AG04450 (cell line): Measurements from ENCODE around the gene ZNF846. TPM values are rescaled to one million over a fixed set of nuclear protein-coding genes. Genes with fewer than 3 reads are reported as not detected.

Experiments used
- CTCF ChIA-PET: fragments of 300-600, 350-600 bp; formaldehyde crosslinking; extraction: SDS; loops from one replicate; lab custom pipeline; 2022; ENCODE audit warnings: antibody characterized with exemption, inconsistent platforms; lab: Charles Lee
- POLR2A ChIA-PET: fragments of 350-600 bp; formaldehyde crosslinking; extraction: SDS; loops from one replicate; lab custom pipeline; 2021; ENCODE audit warnings: antibody characterized with exemption, inconsistent platforms; lab: Yijun Ruan, JAX
- DNase-seq: peaks from one replicate; pipeline ENCODE4 v3.0.0-alpha.2; 2011; ENCODE audit warnings: low read depth, low spot score
- H3K27ac ChIP-seq: one replicate; pipeline ENCODE4 v1.5.1; 2012; ENCODE audit warnings: low read depth, low read length, control low read depth
- H3K27me3 ChIP-seq: one replicate; pipeline ENCODE4 v1.6.0; 2012; ENCODE audit warnings: low read length; ENCODE audit not compliant: control insufficient read depth, insufficient read depth
- H3K4me3 ChIP-seq: 2 replicates; pipeline ENCODE4 v1.5.1; 2011; ENCODE audit warnings: mild to moderate bottlenecking, low read depth, low read length, control low read depth
- H3K9me3 ChIP-seq: 2 replicates; pipeline ENCODE4 v1.5.1; 2012; ENCODE audit warnings: low read length; ENCODE audit not compliant: control insufficient read depth, insufficient read depth
- CTCF ChIP-seq: IDR thresholded peaks from 2 replicates; pipeline ENCODE4 v1.5.1; 2011; ENCODE audit warnings: low read depth, low read length, control low read depth, inconsistent platforms
- polyA plus RNA-seq: library from polyadenylated mRNA; depleted of rRNA; stranded (reverse); fragments of >200 nt; gene quantifications from 2 replicates; pipeline ENCODE4 v1.2.3, GENCODE V29; 2011

ZNF846 gene
- polyA plus RNA-seq, 1 experiment = 9.2 TPM

- POLR2A ChIA-PET = no interaction called here
- H3K27ac ChIP-seq = no peak overlapping the region
- DNase-seq = no peak
- no peaks in the 10 kb centered on the region for H3K27me3 ChIP-seq
- no peaks in the 10 kb centered on the region for H3K9me3 ChIP-seq
- CTCF ChIA-PET = no interaction called here
- TF ChIP-seq CTCF = no peak
- no peak overlapping the region for H3K4me3 ChIP-seq
These were observed 44.4 kb downstream of the ZNF846 start for GRCh38 chr19:9724157-9724556.

- DNase-seq = no peak
- H3K9me3 ChIP-seq = no peaks in the 10 kb centered on the region
- no peak overlapping the region for H3K27ac ChIP-seq
- CTCF ChIA-PET = interaction anchor here (0.5 to 1.7 kb wide), 2 partner anchors 16 to 1104 kb away, joined by 3 to 4 read pairs; no protein-coding TSS in a partner anchor
- no peaks in the 10 kb centered on the region for H3K27me3 ChIP-seq
- TF ChIP-seq CTCF = no peak
- no peak overlapping the region for H3K4me3 ChIP-seq
- POLR2A ChIA-PET = no interaction called here
These were observed 46.7 kb downstream of the ZNF846 start for GRCh38 chr19:9721861-9722260.

- H3K9me3 ChIP-seq = no peaks in the 10 kb centered on the region
- H3K4me3 ChIP-seq = no peak overlapping the region
- no peak overlapping the region for H3K27ac ChIP-seq
- no peak for DNase-seq
- POLR2A ChIA-PET = no interaction called here
- no peaks in the 10 kb centered on the region for H3K27me3 ChIP-seq
- no peak for TF ChIP-seq CTCF
- CTCF ChIA-PET = no interaction called here
These were observed 48.0 kb downstream of the ZNF846 start for GRCh38 chr19:9720541-9720940.

GRCh38 chr19:9711815-9712214, 56.7 kb downstream of the ZNF846 start:
- TF ChIP-seq CTCF = no peak
- Histone ChIP-seq H3K27me3 (no peaks in the 10 kb centered on the region), H3K27ac (no peak overlapping the region), H3K4me3 (no peak overlapping the region), H3K9me3 (no peaks in the 10 kb centered on the region)
- DNase-seq = no peak
- ChIA-PET CTCF (no interaction called here), POLR2A (interaction anchor here (0.7 kb wide), 1 partner anchor 171 kb away, joined by 4 read pairs; no protein-coding TSS in a partner anchor)

GRCh38 chr19:9709305-9709704, 59.2 kb downstream of the ZNF846 start:
- TF ChIP-seq CTCF = no peak
- Histone ChIP-seq H3K9me3 (no peaks in the 10 kb centered on the region), H3K27me3 (no peaks in the 10 kb centered on the region), H3K4me3 (no peak overlapping the region), H3K27ac (no peak overlapping the region)
- CTCF ChIA-PET = no interaction called here
- POLR2A ChIA-PET = no interaction called here
- no peak for DNase-seq
